ENCODE results near the gene NPM1. TPM values are rescaled to one million over a fixed set of nuclear protein-coding genes. Genes with fewer than 3 reads are reported as not detected.
"Not testable (repeated sequence)": the region's sequence is repeated elsewhere in the genome, so short reads cannot be mapped to it uniquely, and the experiment has no call there.

Gene NPM1, protein sequence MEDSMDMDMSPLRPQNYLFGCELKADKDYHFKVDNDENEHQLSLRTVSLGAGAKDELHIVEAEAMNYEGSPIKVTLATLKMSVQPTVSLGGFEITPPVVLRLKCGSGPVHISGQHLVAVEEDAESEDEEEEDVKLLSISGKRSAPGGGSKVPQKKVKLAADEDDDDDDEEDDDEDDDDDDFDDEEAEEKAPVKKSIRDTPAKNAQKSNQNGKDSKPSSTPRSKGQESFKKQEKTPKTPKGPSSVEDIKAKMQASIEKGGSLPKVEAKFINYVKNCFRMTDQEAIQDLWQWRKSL
- total RNA-seq, result 184 TPM

DNA sequence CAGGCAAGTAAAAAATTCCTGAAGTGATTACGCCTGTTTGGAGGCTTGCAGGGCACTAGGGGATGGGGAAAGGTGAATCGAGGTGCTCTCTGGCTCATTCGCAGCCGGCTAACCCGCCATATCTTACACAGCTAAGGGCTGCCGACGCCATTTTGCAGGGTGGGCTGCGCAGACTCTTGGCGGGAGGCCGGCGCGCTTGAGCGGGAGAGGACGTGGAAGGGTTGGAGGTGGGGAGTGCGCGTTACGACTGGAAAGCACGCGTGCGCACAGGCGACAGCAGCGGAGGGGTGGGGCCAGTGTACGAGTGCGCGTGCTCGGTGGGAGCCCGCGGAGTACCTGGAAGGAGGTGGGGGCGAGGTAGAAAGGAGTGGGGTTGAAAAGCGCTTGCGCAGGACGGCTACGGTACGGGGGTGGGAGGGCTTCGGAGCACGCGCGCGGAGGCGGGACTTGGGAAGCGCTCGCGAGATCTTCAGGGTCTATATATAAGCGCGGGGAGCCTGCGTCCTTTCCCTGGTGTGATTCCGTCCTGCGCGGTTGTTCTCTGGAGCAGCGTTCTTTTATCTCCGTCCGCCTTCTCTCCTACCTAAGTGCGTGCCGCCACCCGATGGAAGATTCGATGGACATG, at the start of gene NPM1:
Gene NPM1 (plus strand): TSS at position 505 of the 625 bp plus-strand sequence. CDS start 100 bp downstream, at position 605.
- peak; percentile 98 for DNase-seq (ENCODE audit: low spot score)
- peak; percentile 94 for ATAC-seq

DNA sequence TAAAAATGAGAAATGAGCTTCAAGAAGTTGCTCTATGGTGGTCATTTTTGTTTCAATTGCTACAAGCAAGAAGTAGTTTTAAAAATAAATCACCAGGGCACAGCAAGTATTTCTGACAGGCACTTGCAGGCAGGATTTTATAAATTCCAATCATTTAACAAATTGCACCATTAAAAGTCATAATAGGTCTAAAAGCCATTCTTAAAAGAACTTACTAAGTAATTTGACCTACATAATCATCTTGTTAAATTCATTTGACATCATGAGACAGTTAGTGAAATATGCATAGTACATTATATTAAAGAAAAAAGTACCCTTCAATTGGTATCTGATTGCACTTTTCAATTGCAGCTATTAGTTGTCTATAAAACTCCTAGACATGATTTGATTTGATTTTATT, 47.6 kb upstream of the NPM1 start:
- no peak for ATAC-seq
- no peak for DNase-seq (ENCODE audit: low spot score)

DNA sequence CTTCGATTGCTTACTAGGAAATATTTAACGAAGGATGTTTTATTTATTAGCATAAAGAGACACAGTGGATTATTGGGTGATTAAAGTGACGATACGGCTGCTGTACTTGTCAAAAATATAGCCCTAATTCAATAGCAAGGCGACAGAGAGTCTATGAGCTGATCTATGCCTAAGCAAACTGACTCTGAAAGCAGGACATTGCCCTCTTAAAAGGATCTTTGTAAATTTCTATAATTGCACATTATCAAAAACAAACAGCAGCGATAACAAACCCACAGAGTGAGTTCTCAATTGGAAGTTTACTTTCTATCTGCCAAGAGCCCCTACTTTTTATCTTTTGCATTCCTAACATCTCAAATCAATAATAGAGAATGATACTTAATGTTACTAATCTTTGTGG, 47.2 kb upstream of the NPM1 start:
- ATAC-seq, result no peak

DNA sequence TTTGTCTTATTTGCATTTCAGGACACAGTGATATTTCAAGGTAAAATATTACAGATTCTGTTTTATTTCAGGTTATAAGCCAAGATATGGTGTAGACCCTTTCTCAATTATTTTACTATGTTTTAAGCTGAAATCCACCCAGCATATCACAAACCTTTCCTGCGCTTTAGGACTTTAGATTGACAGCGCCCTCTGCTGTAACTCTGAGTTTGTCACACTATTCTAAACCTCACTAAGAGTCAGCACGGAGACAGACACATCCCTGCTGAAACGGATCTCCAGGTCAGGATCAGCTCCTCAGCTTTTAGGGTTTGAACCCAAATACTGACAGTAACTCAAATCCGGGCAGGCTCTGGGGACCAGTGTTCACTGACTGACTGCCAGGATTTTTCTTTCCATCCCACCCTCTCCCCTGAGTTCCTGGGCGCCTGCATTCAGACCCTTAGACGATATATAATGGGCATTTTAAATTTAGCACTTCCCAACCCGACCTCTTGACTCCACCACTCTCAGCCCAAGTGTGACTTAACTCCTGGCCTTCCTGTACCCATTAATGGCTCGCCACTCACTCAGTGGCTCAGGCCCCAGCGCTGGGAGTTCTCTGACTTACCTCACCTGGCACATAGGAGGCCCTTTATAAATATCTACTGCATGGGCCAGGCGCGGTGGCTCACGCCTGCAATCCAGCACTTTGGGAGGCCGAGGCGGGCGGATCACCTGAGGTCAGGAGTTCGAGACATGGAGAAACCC, 45.1 kb upstream of the NPM1 start:
- peak; percentile 90 for ATAC-seq
- peak; percentile 46 for DNase-seq (ENCODE audit: low spot score)

More for the DNA sequence above, 47.2 kb upstream of the NPM1 start:
- no peak for DNase-seq (ENCODE audit: low spot score)

DNA sequence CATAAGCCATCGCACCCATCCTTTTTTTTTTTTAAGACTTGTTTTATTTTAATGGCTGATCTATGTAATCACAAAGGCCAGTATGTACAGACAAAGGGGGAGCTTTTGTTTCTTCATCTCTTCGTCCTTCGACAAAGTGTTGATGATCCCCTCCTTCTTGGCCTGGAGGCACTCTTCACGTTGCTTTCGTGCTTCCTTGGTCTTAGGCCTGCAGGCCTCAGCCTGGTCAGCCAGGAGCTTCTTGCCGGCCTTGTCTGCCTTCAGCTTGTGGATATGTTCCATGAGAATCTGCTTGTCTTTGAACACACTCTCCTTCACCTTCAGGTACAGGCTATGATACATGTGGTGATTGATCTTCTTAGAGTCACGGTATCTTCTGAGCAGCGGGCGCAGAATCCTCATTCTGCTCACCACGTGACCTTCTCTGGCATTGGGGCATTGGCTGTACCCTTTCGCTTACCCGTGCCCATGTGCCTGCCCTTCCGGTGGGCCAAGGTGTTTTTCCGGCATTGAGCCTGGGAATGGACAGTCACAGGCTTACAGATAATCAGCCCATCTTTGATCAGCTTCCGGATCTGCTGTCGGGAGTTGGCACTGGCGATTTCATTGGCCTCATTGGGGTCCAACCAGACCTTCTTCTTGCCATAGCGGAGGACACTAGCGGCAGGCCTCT, 42.6 kb upstream of the NPM1 start:
- no peak for ATAC-seq
- DNase-seq (ENCODE audit: low spot score), result no peak

DNA sequence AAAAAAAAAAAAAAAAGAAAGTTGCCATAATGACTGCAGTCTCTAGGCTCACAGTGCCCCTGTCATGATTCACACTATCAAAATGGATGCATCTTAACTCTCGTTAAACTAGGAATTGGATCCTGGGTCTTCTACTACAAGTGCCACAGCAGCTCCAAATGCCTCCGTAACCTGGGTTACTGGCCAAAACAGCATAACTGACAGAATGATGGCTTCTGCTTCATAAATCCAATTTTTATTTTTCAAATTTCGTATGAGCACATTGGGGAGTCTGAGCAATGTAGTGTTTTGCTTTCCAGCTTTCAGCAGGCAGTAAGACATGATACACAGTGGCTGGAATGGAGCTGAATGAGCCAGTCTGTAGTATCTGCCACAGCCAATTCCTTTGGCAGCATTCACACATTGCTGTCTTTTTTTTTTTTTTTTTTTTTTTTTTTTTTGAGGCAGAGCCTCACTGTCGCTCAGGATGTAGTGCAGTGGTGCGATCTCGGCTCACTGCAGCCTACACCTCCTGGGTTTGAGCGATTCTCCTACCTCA, 36.0 kb upstream of the NPM1 start:
- no peak for ATAC-seq
- no peak for DNase-seq (ENCODE audit: low spot score)

DNA sequence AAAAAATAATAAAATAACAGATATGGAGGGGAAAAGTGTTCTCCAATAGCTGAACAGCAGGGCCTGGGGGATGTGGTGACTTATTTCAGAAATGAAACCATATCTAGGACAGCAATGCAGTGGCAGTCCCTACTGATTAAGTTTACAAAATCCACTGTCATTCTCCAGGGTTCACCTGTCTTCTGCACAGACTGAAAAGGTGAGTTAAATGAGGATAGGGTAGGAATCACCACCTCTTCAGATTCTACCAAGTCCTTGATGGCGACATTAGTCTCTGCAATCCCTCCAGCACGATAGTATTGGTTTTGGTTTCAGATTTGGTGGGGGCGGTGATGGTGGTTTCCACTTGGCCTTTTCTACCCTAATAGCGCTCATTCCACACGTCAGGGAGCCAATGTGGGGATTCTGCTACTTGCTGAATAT, 32.3 kb upstream of the NPM1 start:
- ATAC-seq (no peak), DNase-seq (ENCODE audit: low spot score) (no peak)

DNA sequence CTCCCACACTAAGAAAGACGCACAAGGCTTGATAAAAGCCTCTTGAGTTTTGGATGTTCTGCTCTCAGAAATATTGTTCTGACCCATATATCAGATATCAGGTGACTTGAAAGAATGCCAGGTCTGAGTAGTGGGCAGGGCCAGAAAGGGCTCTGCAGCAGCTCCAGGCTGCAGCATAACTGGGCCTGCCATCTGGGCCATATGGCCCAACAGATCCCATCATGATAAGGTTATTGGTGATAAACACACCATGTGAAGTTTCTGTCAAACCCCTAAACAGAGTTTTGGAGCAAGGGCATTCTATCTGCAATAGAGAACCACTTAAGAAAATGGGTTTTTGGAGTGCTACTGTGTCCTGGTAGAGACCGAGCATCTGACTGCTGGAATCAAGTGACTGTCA, 29.8 kb upstream of the NPM1 start:
- DNase-seq (ENCODE audit: low spot score) (no peak), ATAC-seq (no peak)

DNA sequence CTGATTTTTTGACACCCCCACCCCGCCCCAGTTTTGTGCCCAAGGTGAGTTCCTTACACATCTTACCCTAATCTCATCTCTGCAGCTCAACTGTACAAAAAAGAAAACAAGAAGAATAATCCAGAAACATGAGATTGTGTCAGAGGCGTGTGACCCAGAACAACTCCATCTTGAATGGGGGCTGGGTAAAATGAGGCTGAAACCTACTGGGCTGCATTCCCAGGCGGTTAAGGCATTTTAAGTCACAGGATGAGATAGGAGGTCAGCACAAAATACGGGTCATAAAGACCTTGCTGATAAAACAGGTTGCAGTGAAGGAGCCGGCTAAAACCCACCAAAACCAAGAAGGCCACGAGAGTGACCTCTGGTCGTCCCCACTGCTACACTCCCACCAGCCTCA, 26.5 kb upstream of the NPM1 start:
- not testable (repeated sequence) for DNase-seq (ENCODE audit: low spot score); ATAC-seq

DNA sequence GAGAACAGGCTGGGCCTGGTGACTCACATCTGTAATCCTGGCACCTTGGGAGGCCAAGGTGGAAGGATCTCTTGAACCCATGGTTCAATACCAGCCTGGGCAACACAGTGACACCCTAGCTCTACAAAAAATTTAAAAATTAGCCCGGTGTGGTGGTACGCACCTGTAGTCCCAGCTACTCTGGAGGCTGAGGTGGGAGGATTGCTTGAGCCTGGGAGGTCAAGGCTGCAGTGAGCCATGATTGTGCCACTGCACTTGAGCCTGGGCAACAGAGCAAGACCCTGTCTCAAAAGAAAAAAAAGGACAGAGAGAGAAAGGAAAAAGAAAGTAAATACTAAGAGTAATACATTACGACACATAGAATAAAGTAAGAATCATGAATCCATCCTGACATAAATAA, 24.4 kb upstream of the NPM1 start:
- DNase-seq (ENCODE audit: low spot score); ATAC-seq: not testable (repeated sequence)

DNA sequence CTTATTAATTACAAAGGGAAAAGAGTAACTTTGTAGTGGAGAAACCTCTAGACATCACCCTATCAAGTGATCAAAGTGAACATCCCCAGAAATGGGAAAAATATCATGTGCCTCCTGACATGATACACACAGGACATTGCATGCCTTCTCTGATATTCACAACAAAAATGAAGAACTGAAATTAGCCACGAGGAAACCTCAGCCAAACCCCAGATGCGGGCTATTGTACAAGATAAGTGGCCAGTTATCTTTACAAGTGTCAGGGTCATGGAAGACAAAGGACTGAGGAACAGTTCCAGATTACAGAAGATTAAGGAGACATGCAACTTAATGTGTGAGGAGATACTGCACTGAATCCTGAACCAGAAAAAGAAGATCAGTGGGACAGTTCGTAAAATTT, 23.8 kb upstream of the NPM1 start:
- no peak for DNase-seq (ENCODE audit: low spot score)

DNA sequence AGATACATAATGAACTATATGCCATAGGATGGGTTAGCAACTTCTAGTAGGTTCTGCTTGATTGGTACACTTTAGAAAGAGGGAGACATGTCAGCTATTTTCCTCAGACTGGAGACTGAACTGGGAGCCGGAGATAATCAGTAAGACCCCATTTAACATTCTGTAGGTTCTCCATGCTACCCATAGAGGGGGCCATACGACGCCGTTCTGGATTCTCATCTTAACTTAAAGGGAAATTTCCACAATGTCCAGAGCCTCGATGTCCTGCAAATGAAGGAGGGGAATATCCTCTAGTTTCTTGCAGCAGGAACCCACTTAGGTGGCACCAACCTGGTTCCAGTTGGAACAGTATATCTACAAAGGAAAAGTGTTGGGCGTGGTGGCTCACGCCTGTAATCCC, 22.3 kb upstream of the NPM1 start:
- no peak for DNase-seq (ENCODE audit: low spot score)
- ATAC-seq, result no peak

More for the DNA sequence above, 23.8 kb upstream of the NPM1 start:
- ATAC-seq, result no peak

DNA sequence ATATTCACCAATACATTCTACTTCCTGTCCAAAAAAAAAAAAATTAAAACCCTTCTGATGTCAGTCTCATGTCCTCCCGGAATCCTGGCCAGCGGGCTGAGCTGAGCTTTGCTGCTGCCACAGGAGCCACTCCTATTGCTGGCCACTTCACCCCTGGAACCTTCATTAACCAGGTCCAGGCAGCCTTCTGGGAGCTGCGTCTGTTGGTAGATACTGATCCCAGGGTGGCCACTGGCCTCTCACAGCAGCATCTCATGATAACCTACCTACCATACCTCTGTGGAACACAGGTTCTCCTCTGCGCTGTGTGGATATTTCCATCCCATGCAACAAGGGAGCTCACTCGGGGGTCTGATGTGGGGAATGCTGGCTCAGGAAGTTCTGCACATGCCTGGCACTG, 21.0 kb upstream of the NPM1 start:
- ATAC-seq, result no peak
- DNase-seq (ENCODE audit: low spot score), result no peak

DNA sequence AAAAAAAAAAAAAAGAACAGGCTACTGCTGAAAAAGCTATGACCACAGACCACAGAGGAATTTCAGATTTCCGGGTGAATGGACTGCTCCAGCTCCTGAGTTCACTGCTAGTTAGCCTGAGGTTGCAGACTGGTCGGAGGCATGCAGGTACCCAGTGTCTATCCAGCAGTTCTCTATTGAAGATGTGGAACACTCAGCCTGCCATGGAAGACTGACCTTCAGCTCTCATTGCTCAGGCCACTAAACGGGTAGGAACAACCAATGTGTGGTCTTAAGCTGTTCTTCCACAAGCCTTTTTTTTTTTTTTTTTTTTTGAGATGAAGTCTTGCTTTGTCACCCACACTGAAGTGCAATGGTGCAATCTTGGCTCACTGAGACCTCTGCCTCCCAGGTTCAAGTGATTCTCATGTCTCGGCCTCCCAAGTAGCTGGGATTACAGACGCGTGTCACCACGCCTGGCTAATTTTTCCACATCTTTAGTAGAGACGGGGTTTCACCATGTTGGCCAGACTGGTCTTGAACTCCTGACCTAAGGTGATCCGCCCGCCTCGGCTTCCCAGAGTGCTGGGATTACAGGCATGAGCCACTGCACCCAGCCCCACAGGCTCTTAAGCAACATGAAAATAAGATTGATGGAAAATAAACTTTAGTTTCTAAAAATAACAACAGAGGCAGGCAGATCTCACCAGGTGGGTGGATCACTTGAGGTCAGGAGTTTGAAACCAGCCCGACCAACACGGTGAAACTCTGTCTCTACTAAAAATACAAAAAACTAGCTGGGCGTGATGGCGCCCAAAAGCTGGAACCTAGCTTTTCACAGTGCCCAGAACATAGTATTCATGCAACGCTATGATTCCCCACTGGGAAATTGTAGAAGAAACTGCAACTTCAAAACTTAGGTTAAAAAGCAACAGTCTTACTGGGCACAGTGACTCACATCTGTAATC, 20.0 kb upstream of the NPM1 start:
- DNase-seq (ENCODE audit: low spot score) (no peak), ATAC-seq (no peak)

DNA sequence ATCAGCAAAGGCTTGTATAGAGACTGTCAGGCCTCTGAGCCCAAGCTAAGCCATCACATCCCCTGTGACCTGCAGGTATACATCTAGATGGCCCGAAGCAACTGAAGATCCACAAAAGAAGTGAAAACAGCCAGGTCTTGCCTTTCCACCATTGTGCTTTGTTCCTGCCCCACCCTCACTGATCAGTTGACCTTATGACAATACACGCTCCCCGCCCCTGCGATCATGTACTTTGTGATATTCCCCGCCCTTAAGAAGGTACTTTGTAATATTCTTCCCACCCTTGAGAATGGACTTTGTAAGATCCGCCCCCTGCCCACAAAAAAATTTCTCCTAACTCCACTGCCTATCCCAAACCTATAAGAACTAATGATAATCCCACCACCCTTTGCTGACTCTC, 18.6 kb upstream of the NPM1 start:
- no peak for ATAC-seq
- DNase-seq (ENCODE audit: low spot score), result no peak

DNA sequence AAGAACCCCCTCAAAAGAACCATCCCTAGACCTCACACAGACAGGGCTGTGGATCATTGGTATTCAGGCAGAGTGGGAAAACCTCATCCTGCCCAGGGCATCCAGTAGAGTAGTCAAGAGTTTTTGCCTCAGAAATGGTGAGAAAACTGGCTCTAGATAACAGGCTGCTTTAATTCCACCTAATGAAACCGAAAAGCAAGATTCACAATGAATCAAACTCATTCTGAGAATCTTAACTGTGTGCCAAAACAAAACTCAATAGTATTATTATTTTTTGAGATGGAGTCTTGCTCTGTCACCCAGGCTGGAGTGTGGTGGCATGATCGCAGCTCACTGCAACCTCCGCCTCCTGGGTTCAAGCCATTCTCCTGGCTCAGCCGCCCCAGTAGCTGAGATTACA, 17.8 kb upstream of the NPM1 start:
- DNase-seq (ENCODE audit: low spot score) (no peak), ATAC-seq (no peak)

DNA sequence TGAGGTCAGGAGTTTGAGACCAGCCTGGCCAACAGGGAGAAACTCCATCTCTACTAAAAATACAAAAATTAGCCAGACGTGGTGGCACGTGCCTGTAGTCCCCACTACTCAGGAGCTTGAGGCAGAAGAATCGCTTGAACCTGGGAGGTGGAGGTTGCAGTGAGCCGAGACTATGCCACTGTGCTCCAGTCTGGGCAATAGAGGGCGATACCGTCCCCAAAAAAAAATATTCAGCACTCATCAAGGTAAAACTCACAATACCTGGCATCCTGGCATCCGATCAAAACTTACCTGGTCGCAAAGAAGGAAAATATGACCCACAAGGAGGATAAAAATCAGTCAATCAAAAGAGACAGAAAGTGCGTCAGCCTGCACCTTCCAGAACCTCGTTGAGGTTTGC, 16.8 kb upstream of the NPM1 start:
- not testable (repeated sequence) for DNase-seq (ENCODE audit: low spot score); ATAC-seq

DNA sequence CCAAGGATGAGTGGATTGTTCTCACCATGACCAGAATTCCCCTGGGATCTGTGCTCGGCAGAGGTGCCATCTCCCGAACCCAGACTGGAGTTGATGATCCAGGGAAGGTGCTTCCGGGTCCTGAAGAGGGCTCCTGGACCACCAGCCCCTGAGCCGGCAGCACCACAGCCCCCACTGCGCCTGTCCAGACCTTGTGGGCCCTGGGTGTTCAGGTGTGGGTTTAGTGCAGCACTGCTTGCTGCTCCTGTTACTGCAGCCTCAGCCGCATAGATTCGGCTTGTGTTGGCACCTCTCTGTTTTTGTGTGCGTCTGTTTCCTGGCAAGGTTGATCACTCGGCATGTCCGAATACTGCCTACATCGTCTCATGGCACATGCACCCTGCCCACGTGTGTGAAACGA, 16.3 kb upstream of the NPM1 start:
- ATAC-seq (no peak), DNase-seq (ENCODE audit: low spot score) (no peak)

DNA sequence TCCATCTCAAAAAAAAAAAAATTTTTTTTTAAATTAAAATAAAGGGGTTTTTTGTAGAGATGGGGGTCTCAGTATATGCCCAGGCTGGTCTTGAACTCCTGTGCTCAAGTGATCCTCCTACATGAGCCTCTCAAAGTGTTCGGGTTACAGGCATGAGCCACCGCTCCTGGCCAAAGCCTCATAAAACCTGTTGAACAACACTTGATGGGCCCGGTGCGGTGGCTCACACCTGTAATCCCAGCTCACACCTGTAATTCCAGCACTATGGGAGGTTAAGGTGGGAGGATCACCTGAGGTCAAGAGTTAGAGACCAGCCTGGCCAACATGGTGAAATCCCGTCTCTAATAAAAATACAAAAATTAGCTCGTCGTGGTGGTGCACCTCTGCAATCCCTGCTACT, 7.7 kb upstream of the NPM1 start:
- no peak for ATAC-seq
- DNase-seq (ENCODE audit: low spot score), result no peak

DNA sequence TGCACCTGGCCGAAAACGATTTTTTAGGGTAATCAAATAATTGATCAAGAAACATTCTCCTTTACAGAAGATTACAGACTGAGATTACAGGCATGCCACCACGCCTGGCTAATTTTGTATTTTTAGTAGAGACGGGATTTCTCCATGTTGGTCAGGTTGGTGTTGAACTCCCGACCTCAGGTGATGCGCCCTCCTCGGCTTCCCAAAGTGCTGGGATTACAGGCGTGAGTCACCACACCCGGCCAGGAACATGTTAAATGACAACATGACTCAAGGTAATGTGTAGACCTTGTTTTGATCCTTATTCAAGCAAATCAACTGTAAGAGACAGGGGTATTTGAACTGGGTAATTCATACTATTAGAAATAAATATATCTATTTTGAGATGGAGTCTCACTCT, 3.2 kb upstream of the NPM1 start:
- DNase-seq (ENCODE audit: low spot score); ATAC-seq: not testable (repeated sequence)
